GM12874 (cell line): Measurements from ENCODE around the gene ZNF138.

Experiments used
- TF ChIP-seq, protein P1 (sequence below): IDR thresholded peaks from 2 replicates; pipeline ENCODE4 v1.5.1; 2011; ENCODE audit warnings: low read depth, mild to moderate bottlenecking, control low read depth, low read length, moderate library complexity; ENCODE audit not compliant: insufficient read depth

The ZNF138 gene

DNA sequence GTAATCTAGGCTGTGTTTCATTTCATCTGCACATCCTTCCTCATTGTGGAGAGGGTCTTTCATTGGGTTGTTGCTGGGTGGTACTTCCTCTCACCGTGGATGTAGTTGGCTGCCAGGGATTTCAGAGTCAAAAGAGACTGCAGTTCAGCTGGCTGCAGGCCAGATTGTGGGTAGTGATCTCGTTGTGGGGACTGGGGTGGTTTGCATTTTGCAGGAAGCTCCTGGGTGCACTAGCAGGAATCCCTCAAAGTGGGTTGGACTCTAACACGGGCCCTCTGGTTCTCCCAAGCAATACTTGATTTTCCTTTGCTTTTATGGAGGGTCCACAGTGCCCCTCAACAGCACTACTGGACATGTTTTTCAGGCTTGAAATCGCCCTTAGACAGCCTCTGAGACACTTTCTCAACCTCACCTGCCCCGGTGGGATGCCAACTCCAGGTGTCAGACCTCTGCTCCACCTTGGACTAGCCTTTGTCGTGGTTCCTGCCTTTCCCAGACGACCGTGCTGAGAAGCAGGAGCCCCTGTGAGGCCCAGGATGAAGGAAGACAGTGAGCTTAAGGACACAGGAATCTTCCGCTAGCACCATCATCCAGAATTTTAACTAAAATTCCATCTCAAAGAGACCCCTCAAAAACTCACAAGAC, 85.0 kb downstream of the ZNF138 start:
- TF ChIP-seq, protein P1, sequence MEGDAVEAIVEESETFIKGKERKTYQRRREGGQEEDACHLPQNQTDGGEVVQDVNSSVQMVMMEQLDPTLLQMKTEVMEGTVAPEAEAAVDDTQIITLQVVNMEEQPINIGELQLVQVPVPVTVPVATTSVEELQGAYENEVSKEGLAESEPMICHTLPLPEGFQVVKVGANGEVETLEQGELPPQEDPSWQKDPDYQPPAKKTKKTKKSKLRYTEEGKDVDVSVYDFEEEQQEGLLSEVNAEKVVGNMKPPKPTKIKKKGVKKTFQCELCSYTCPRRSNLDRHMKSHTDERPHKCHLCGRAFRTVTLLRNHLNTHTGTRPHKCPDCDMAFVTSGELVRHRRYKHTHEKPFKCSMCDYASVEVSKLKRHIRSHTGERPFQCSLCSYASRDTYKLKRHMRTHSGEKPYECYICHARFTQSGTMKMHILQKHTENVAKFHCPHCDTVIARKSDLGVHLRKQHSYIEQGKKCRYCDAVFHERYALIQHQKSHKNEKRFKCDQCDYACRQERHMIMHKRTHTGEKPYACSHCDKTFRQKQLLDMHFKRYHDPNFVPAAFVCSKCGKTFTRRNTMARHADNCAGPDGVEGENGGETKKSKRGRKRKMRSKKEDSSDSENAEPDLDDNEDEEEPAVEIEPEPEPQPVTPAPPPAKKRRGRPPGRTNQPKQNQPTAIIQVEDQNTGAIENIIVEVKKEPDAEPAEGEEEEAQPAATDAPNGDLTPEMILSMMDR, result no peak

GRCh38 chr7:64879800-64880199, 85.6 kb downstream of the ZNF138 start:
- TF ChIP-seq, protein P1, result no peak

- TF ChIP-seq, protein P1, result no peak
Measured at GRCh38 chr7:64880322-64881297, 86.4 kb downstream of the ZNF138 start.

DNA sequence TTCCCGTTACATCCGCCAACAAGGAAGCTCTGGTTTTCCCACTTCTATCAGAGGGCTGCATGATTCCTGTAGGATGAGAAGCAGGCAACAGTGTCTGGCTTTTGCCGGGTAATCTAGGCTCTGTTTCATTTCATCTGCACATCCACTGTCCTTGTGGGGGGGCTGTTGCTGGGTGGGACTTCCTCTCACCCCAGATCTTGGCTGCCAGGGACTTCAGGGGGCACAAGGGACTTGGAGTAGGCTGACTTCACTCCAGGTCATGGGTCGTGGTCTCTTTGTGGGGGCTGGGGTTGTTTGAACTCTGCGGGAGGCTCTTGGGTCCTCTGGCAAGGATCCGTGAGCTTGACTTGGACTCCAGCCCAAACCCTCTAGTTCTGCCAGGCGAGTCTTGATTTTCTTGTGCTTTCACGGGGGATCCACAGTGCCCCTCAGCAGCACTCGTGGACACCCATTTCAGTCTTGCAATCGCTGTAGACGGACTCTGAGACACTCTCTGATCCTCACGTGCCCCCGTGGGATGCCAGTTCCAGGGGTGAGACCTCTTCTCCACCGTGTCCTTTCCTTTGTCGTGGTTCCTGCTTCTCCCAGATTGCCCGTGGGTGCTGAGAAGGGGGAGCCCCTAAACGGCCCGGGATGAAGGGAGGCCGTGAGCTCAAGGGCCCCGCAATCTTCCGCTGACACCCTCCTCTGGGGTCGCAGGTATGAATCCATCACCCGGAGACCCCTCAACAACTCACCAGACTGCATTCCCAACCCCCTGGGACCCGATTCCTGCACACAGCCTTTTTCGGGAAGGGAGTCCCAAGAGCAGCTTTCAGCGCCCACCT, 87.4 kb downstream of the ZNF138 start:
- TF ChIP-seq, protein P1, result no peak

- TF ChIP-seq, protein P1, result no peak
Measured at GRCh38 chr7:64882341-64883112, 88.3 kb downstream of the ZNF138 start.
